ENCODE measurements around the gene CAB39. TPM values are rescaled to one million over a fixed set of nuclear protein-coding genes. Genes with fewer than 3 reads are reported as not detected.
A peak's percentile ranks its signal among the peaks of the same experiment; 100 is the strongest.

The CAB39 gene
- total and polyA plus RNA-seq, 2 donors (not counting 3 experiments of a cell fraction or from before 2014, with no cell fraction given): 25.7 to 53.7 TPM

DNA sequence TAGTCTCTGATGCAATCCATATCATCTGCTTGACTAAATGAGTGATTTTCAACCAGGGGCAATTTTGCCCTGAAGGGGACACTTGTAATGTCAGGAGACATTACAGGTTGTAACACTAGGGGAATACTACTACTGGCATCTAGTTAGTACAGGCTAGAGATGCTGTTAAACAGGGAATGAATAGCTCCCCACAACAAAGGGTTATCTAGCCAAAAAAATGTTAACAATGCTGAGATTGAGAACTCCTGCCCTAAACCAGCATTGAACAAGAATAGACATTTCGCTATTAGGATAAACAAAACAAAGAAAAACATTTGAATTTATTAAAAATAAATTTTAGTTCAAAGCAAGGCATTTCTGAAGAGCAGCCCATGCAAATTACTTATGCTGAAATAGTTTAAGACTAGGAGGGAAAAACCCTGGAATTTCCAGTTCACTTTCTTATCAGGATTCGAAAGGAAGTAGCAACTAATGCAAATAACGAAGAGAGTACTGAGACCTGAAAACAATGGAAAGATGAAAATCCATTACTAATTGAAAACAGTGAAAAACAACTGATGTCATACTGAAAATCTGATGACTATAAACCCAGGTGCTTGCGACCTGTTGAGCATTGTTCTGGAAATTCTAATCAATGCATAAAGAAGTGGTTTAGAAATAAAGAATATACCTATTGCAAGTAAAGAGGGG lies 53.1 kb downstream of the CAB39 start:
- peak overlapping the region; percentile 95 for H3K27ac ChIP-seq (ENCODE audit: insufficient read depth, low read depth, low read length)
- peak overlapping the region; percentile 78 for H3K4me2 ChIP-seq (ENCODE audit: insufficient read depth, low read length)
- no peaks in the 10 kb centered on the region for H3K27me3 ChIP-seq (ENCODE audit: control insufficient read depth in 2 of 2, insufficient read depth in 2 of 2, low read length in 2 of 2)
- H3K79me2 ChIP-seq (ENCODE audit: control insufficient read depth, insufficient read depth, low read length): peaks cover 27% of the 10 kb centered on the region
- peak overlapping the region; percentile 76 for H3K9ac ChIP-seq (replicated peaks; ENCODE audit: extremely low read depth, insufficient read depth, low read length)
- intact Hi-C loops (cut with micrococcal nuclease) (loop anchor here (1.0 to 2.0 kb wide), 5 partner anchors 8 to 53 kb away; partner anchors contain the start of gene CAB39), dilution Hi-C loops (cut with MboI; ENCODE audit: extremely low pct_ligation_motif_present, low sequenced_read_pairs) (no loop called here)
- no peaks in the 10 kb centered on the region for H3K9me3 ChIP-seq (replicated peaks; ENCODE audit: control insufficient read depth, insufficient read depth, low read length)
- ChIA-PET POLR2A (interaction anchor here (2.4 kb wide), 1 partner anchor 28 kb away, joined by 6 read pairs; no protein-coding TSS in a partner anchor), CTCF (interaction anchor here (1.0 to 2.4 kb wide), 6 partner anchors 28 to 54 kb away, joined by 3 to 12 read pairs (median 4); partner anchors contain the start of gene CAB39)
- DNase-seq (ENCODE audit: low read depth, low spot score) (peak; percentile 91), FAIRE-seq (peak; percentile 69)
- H2AFZ ChIP-seq (ENCODE audit: low read depth, low read length): no peak overlapping the region
- no peaks in the 10 kb centered on the region for H3K9me1 ChIP-seq (replicated peaks; ENCODE audit: control insufficient read depth, extremely low read depth, insufficient read depth, low read length)
- peaks cover 27% of the 10 kb centered on the region for H3K4me1 ChIP-seq (ENCODE audit: control insufficient read depth, extremely low read depth, insufficient read depth, low read length)
- TF ChIP-seq POLR2A (IDR thresholded peaks at IDR 0.05; ENCODE audit: low read depth, low read length) (no peak), POLR2AphosphoS5 (IDR thresholded peaks at IDR 0.05; ENCODE audit: insufficient read depth, low read depth, low read length) (no peak), EZH2 (IDR thresholded peaks at IDR 0.05; ENCODE audit: borderline replicate concordance, low read depth, low read length, severe bottlenecking) (no peak), JUN (IDR thresholded peaks at IDR 0.05; ENCODE audit: borderline replicate concordance, insufficient read depth, insufficient read length, low read depth) (peak; percentile 65), FOS (IDR thresholded peaks at IDR 0.05; ENCODE audit: borderline replicate concordance, insufficient read depth, low read length) (no peak), GATA2 (IDR thresholded peaks at IDR 0.05; ENCODE audit: insufficient read depth, insufficient read length, low read depth, low read length) (peak; percentile 36), MYC (IDR thresholded peaks at IDR 0.05; ENCODE audit: low read depth, low read length) (no peak)
- TF ChIP-seq, protein P1, sequence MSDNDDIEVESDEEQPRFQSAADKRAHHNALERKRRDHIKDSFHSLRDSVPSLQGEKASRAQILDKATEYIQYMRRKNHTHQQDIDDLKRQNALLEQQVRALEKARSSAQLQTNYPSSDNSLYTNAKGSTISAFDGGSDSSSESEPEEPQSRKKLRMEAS (IDR thresholded peaks at IDR 0.05; ENCODE audit: insufficient read depth, insufficient read length): no peak
- TF ChIP-seq, protein P2, sequence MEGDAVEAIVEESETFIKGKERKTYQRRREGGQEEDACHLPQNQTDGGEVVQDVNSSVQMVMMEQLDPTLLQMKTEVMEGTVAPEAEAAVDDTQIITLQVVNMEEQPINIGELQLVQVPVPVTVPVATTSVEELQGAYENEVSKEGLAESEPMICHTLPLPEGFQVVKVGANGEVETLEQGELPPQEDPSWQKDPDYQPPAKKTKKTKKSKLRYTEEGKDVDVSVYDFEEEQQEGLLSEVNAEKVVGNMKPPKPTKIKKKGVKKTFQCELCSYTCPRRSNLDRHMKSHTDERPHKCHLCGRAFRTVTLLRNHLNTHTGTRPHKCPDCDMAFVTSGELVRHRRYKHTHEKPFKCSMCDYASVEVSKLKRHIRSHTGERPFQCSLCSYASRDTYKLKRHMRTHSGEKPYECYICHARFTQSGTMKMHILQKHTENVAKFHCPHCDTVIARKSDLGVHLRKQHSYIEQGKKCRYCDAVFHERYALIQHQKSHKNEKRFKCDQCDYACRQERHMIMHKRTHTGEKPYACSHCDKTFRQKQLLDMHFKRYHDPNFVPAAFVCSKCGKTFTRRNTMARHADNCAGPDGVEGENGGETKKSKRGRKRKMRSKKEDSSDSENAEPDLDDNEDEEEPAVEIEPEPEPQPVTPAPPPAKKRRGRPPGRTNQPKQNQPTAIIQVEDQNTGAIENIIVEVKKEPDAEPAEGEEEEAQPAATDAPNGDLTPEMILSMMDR (IDR thresholded peaks at IDR 0.05; ENCODE audit: extremely low read depth in 1 of 2, insufficient read depth in 1 of 2, low read depth in 1 of 2, low read length in 2 of 2): no peak
- BruUV-seq (replicated peaks): TSS peak; percentile 99
- H3K4me3 ChIP-seq (replicated peaks in 1 of 3; ENCODE audit: insufficient read depth in 1 of 3, low read depth in 1 of 3, low read length in 3 of 3): no peak overlapping the region
- H3K36me3 ChIP-seq (ENCODE audit: control insufficient read depth in 2 of 2, extremely low read depth in 1 of 2, insufficient read depth in 2 of 2, low read length in 2 of 2): peaks cover 0 to 2% of the 10 kb centered on the region in 2 experiments
- H4K20me1 ChIP-seq (replicated peaks; ENCODE audit: control insufficient read depth, extremely low read depth, insufficient read depth, low read length): no peaks in the 10 kb centered on the region

Measured in endothelial cell of umbilical vein (primary cell).